SK-N-SH (cell line): ENCODE data around the gene SRGAP1. TPM values are rescaled to one million over a fixed set of nuclear protein-coding genes. Genes with fewer than 3 reads are reported as not detected.
"Not testable (repeated sequence)": the region's sequence is repeated elsewhere in the genome, so short reads cannot be mapped to it uniquely, and the experiment has no call there.

Source experiments
- CTCF ChIA-PET: fragments of 300-600, 350-600 bp; formaldehyde crosslinking; extraction: SDS; loops from one replicate; lab custom pipeline; 2021; lab: Yijun Ruan, JAX
- POLR2A ChIA-PET: fragments of 350-600 bp; sonication (Branson Sonifier 250); formaldehyde crosslinking; extraction: SDS; loops from one replicate; lab custom pipeline; 2020; ENCODE audit warnings: antibody characterized with exemption, inconsistent platforms; lab: Yijun Ruan, JAX
- DNase-seq: peaks from one replicate; pipeline ENCODE4 v3.0.0; 2012
- H2AFZ ChIP-seq: fragments of 200-600 bp; sonication (generic); 2 replicates; pipeline ENCODE4 v1.8.1; 2016; ENCODE audit warnings: antibody characterized with exemption, mild to moderate bottlenecking, low read depth
- H3F3A ChIP-seq: fragments of 200-600 bp; sonication (generic); replicated peaks from 2 replicates; pipeline ENCODE3; 2016; ENCODE audit warnings: antibody characterized with exemption, mild to moderate bottlenecking; ENCODE audit not compliant: insufficient read depth
- H3K27ac ChIP-seq, 2 experiments: fragments of 200-500 bp in 1 of 2; fragments of 200-600 bp in 1 of 2; sonication (Bioruptor generic) in 1 of 2; sonication (generic), shearing (Covaris generic) in 1 of 2; 2 replicates each; pipeline versions ENCODE4 v1.5.1 to v1.6.1; 2014 to 2016; ENCODE audit warnings: low read depth in 2 of 2, inconsistent platforms in 1 of 2, low read length in 1 of 2, mild to moderate bottlenecking in 1 of 2, mixed read lengths in 1 of 2
- H3K27me3 ChIP-seq: fragments of 200-600 bp; sonication (generic), shearing (Covaris generic); 2 replicates; pipeline ENCODE4 v1.6.1; 2016; ENCODE audit warnings: mixed run types; ENCODE audit not compliant: insufficient read depth
- H3K36me3 ChIP-seq, 2 experiments: fragments of 200-500 bp in 1 of 2; fragments of 200-600 bp in 1 of 2; sonication (Bioruptor generic) in 1 of 2; sonication (generic) in 1 of 2; replicated peaks in 1 of 2; 2 replicates each; pipeline versions ENCODE3 to v1.5.1; 2014 to 2016; ENCODE audit warnings: low read length in 1 of 2, mild to moderate bottlenecking in 1 of 2; ENCODE audit not compliant: insufficient read depth in 2 of 2, control insufficient read depth in 1 of 2
- H3K4me1 ChIP-seq, 2 experiments: fragments of 200-500 bp in 1 of 2; fragments of 200-600 bp in 1 of 2; sonication (Bioruptor generic) in 1 of 2; sonication (generic), shearing (Covaris generic) in 1 of 2; 2 replicates each; pipeline versions ENCODE4 v1.5.1 to v1.6.1; 2014 to 2016; ENCODE audit warnings: low read depth in 1 of 2, low read length in 1 of 2, mixed run types in 1 of 2; ENCODE audit not compliant: insufficient read depth in 2 of 2, control insufficient read depth in 1 of 2
- H3K4me2 ChIP-seq: fragments of 200-600 bp; sonication (generic), shearing (Covaris generic); 2 replicates; pipeline ENCODE4 v1.6.1; 2017; ENCODE audit warnings: mixed run types
- H3K4me3 ChIP-seq, 2 experiments: fragments of 200-500 bp in 1 of 2; fragments of 200-600 bp in 1 of 2; sonication (Bioruptor generic) in 1 of 2; sonication (generic), shearing (Covaris generic) in 1 of 2; 2 replicates each; pipeline versions ENCODE4 v1.5.1 to v1.8.1; 2014 to 2016; ENCODE audit warnings: low read depth in 2 of 2, inconsistent platforms in 1 of 2, low read length in 1 of 2, mild to moderate bottlenecking in 1 of 2, mixed read lengths in 1 of 2, moderate library complexity in 1 of 2
- H3K79me2 ChIP-seq: fragments of 200-600 bp; sonication (generic); 2 replicates; pipeline ENCODE4 v1.8.1; 2017; ENCODE audit warnings: mild to moderate bottlenecking; ENCODE audit not compliant: insufficient read depth
- H3K9ac ChIP-seq: fragments of 200-600 bp; sonication (generic); 2 replicates; pipeline ENCODE4 v1.6.1; 2017; ENCODE audit warnings: mixed run types
- H3K9me2 ChIP-seq: fragments of 200-600 bp; sonication (generic); 2 replicates; pipeline ENCODE4 v1.6.1; 2017; ENCODE audit warnings: mixed run types
- H3K9me3 ChIP-seq: fragments of 200-600 bp; sonication (generic); 2 replicates; pipeline ENCODE4 v1.6.1; 2017; ENCODE audit warnings: mixed run types, mild to moderate bottlenecking, moderate library complexity
- H4K20me1 ChIP-seq: fragments of 200-600 bp; sonication (generic); 2 replicates; pipeline ENCODE4 v1.6.1; 2017; ENCODE audit warnings: mild to moderate bottlenecking, mixed run types; ENCODE audit not compliant: insufficient read depth
- GABPA ChIP-seq: IDR thresholded peaks from 2 replicates; pipeline ENCODE4 v1.4.0; 2012; ENCODE audit warnings: low read depth, mild to moderate bottlenecking
- GATA2 ChIP-seq: sonication (generic); formaldehyde crosslinking; IDR thresholded peaks from 2 replicates; pipeline ENCODE4 v1.5.0; 2020; ENCODE audit warnings: mild to moderate bottlenecking, missing genetic modification reagents
- MEF2A ChIP-seq: IDR thresholded peaks from 2 replicates; pipeline ENCODE4 v1.4.0; 2012; ENCODE audit warnings: low read depth, borderline replicate concordance
- MXI1 ChIP-seq: IDR thresholded peaks from 2 replicates; pipeline ENCODE4 v1.6.1; 2012; ENCODE audit warnings: mild to moderate bottlenecking, low read depth, low read length, improper control_type of control experiment
- SIN3A ChIP-seq: IDR thresholded peaks from 2 replicates; pipeline ENCODE4 v1.6.1; 2012; ENCODE audit warnings: low read depth, mild to moderate bottlenecking, low read length, moderate library complexity, borderline replicate concordance
- TAF1 ChIP-seq: IDR thresholded peaks from 2 replicates; pipeline ENCODE4 v1.6.1; 2012; ENCODE audit warnings: low read depth, mild to moderate bottlenecking, low read length, moderate library complexity, borderline replicate concordance
- TCF12 ChIP-seq: IDR thresholded peaks from 2 replicates; pipeline ENCODE4 v1.4.0; 2012
- WGBS: methylation state at CpG from one replicate; pipeline ENCODE4 v1.1.6; 2017; ENCODE audit warnings: low lambda C conversion rate; 5-methylcytosine and 5-hydroxymethylcytosine counted together
- polyA plus RNA-seq, 3 experiments: library from polyadenylated mRNA; depleted of rRNA; stranded (reverse); fragments of >200 nt; gene quantifications; 2 replicates each; pipeline ENCODE4 v1.2.3, GENCODE V29; 2012
- TF ChIP-seq, protein P1 (sequence below): fragments of 150-350 bp; IDR thresholded peaks from 2 replicates; pipeline ENCODE4 v1.6.1; 2016; ENCODE audit warnings: mild to moderate bottlenecking, low read depth, low read length
- TF ChIP-seq, protein P2 (sequence below): IDR thresholded peaks from 2 replicates; pipeline ENCODE4 v1.4.0; 2012; ENCODE audit warnings: low read depth
- TF ChIP-seq, protein P3 (sequence below): IDR thresholded peaks from 2 replicates; pipeline ENCODE4 v1.4.0; 2012; ENCODE audit warnings: low read depth, borderline replicate concordance

SRGAP1 gene
- polyA plus RNA-seq, 1 of the 3 experiments (the other 2 are of a cell fraction) = 2.6 TPM

DNA sequence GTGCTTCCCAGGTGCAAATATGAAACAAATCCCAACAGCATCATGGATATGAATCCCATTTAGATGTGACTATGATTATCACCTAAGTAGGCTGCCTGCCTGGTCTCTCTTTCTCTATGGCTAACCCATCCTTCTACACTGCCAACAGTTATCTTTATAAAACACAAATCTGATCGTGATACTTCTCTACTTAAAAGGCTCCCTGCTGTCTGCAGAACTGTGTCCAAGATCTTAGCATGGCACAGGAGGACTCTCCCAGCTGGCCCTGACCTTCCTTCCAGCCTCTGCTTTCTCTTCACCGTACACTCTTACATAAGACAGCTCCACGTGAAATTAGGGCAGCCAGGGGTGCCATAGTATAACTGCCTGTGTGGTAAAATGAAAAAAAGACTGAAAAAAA lies 3.5 kb upstream of the SRGAP1 start:
- no peak overlapping the region for H3K4me2 ChIP-seq
- no peaks in the 10 kb centered on the region for H3K9me3 ChIP-seq
- no peaks in the 10 kb centered on the region for H3K9me2 ChIP-seq
- 78% methylated on average over 3 of the region's 3 CpGs for WGBS
- peaks cover 0 to 2% of the 10 kb centered on the region in 2 experiments; a peak in 1 of 4 replicates for H3K4me1 ChIP-seq
- no peak for TF ChIP-seq GABPA
- TF ChIP-seq, protein P1, sequence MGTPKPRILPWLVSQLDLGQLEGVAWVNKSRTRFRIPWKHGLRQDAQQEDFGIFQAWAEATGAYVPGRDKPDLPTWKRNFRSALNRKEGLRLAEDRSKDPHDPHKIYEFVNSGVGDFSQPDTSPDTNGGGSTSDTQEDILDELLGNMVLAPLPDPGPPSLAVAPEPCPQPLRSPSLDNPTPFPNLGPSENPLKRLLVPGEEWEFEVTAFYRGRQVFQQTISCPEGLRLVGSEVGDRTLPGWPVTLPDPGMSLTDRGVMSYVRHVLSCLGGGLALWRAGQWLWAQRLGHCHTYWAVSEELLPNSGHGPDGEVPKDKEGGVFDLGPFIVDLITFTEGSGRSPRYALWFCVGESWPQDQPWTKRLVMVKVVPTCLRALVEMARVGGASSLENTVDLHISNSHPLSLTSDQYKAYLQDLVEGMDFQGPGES = no peak
- TF ChIP-seq SIN3A = no peak
- no peak for TF ChIP-seq TAF1
- TF ChIP-seq GATA2 (CRISPR knock-in tag) = no peak
- no peak for TF ChIP-seq MXI1
- ChIA-PET POLR2A (no interaction called here), CTCF (interaction anchor here (0.6 to 1.7 kb wide), 7 partner anchors 39 to 839 kb away, joined by 3 to 18 read pairs (median 3); no protein-coding TSS in a partner anchor)
- no peaks in the 10 kb centered on the region for H4K20me1 ChIP-seq
- H3K9ac ChIP-seq = no peak overlapping the region
- no peak overlapping the region for H2AFZ ChIP-seq
- H3K27ac ChIP-seq = no peak overlapping the region
- peaks cover 10% of the 10 kb centered on the region for H3F3A ChIP-seq
- no peaks in the 10 kb centered on the region for H3K36me3 ChIP-seq
- H3K4me3 ChIP-seq = no peak overlapping the region
- no peak for DNase-seq
- H3K27me3 ChIP-seq = no peaks in the 10 kb centered on the region
- H3K79me2 ChIP-seq = peaks cover 17% of the 10 kb centered on the region

DNA sequence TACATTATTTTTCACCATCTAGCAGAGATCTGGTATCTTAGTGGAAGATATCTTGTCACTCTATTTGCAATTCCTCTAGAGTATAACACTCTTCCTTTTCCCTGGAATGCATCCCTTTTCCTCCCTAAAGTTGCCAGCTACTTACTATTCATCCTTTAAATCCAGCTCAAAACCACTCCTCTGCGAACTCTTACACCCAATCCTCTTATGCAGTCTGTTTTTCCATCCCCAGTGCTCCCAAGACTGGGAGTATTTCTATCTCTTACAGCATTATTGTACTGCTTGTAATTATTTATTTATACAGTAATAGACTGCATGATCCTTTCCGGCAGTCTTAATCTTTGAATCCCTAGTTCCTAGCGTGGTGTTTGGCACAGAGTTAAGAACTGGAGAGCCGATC lies 2.9 kb upstream of the SRGAP1 start:
- TF ChIP-seq, protein P2, sequence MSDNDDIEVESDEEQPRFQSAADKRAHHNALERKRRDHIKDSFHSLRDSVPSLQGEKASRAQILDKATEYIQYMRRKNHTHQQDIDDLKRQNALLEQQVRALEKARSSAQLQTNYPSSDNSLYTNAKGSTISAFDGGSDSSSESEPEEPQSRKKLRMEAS = no peak
- TF ChIP-seq, protein P3, sequence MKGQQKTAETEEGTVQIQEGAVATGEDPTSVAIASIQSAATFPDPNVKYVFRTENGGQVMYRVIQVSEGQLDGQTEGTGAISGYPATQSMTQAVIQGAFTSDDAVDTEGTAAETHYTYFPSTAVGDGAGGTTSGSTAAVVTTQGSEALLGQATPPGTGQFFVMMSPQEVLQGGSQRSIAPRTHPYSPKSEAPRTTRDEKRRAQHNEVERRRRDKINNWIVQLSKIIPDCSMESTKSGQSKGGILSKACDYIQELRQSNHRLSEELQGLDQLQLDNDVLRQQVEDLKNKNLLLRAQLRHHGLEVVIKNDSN = no peak
- TF ChIP-seq TCF12 (no peak), MEF2A (no peak)
- Histone ChIP-seq H3K36me3 (no peaks in the 10 kb centered on the region), H3K9me3 (no peaks in the 10 kb centered on the region), H3K4me1 (peaks cover 0 to 7% of the 10 kb centered on the region in 2 experiments; a peak in 1 of 4 replicates), H3K4me2 (no peak overlapping the region), H3K9me2 (no peaks in the 10 kb centered on the region), H3K79me2 (peaks cover 22% of the 10 kb centered on the region), H2AFZ (no peak overlapping the region), H3K4me3 (no peak overlapping the region), H3F3A (peaks cover 10% of the 10 kb centered on the region), H3K27me3 (no peaks in the 10 kb centered on the region), H4K20me1 (no peaks in the 10 kb centered on the region), H3K27ac (no peak overlapping the region), H3K9ac (no peak overlapping the region)
- POLR2A ChIA-PET = no interaction called here
- WGBS = 92% methylated on average over 4 of the region's 4 CpGs
- no peak for DNase-seq
- CTCF ChIA-PET = interaction anchor here (0.6 to 1.7 kb wide), 7 partner anchors 40 to 839 kb away, joined by 3 to 18 read pairs (median 3); no protein-coding TSS in a partner anchor

DNA sequence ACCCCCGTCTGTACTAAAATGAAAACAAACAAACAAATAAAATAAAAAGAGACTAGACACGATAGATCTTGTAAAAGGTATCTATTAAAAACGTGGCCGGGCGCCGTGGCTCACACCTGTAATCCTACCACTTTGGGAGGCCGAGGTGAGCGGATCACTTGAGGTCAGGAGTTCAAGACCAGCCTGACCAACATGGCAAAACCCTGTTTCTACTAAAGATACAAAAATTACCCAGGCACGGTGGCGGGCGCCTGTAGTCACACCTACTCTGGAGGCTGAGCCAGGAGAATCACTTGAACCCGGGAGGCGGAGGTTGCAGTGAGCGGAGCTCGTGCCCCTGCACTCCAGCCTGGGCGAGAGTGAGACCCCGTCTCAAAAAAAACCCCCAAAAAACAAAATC lies 1.8 kb upstream of the SRGAP1 start:
- 0 out of 2 replicates have a peak overlapping the region, but pooled peaks have one; percentile 77 for H2AFZ ChIP-seq
- H3K4me1 ChIP-seq = peaks cover 6 to 12% of the 10 kb centered on the region in 2 experiments; a peak in 2 of 4 replicates
- H3K4me2 ChIP-seq = peak overlapping the region; percentile 87; the same call in 1 of the 2 replicates
- not testable (repeated sequence) for H3K36me3 ChIP-seq, H4K20me1 ChIP-seq, H3K27me3 ChIP-seq, H3K9me3 ChIP-seq, H3K9me2 ChIP-seq, H3K27ac ChIP-seq, H3K9ac ChIP-seq, DNase-seq
- peaks cover 10% of the 10 kb centered on the region for H3F3A ChIP-seq
- ChIA-PET CTCF (interaction anchor here (0.9 to 4.5 kb wide), 23 partner anchors 9 to 416 kb away, joined by 3 to 71 read pairs (median 8); no protein-coding TSS in a partner anchor), POLR2A (interaction anchor here (1.8 to 2.4 kb wide), 2 partner anchors 339 to 379 kb away, joined by 12 to 13 read pairs; partner anchors contain the start of gene KICS2)
- H3K79me2 ChIP-seq = peaks cover 34% of the 10 kb centered on the region
- 98% methylated on average over 17 of the region's 17 CpGs for WGBS
- H3K4me3 ChIP-seq = 0 out of 4 replicates have a peak overlapping the region, but pooled peaks of 1 of the 2 experiments have one; percentile 82
